NCI-H1694 (cell line): ENCODE results near the gene ZXDC.

Source experiments
- DNase-seq: peaks from one replicate; lab custom pipeline; 2025; lab: John Stamatoyannopoulos, UW

The ZXDC gene

GRCh38 chr3:126435456-126436315 is 40.0 kb downstream of the ZXDC start:
- DNase-seq = no peak

- DNase-seq = no peak
Observed at GRCh38 chr3:126434931-126435411, 40.7 kb downstream of the ZXDC start.

- no peak for DNase-seq
Observed at GRCh38 chr3:126434264-126434590, 41.5 kb downstream of the ZXDC start.

DNA sequence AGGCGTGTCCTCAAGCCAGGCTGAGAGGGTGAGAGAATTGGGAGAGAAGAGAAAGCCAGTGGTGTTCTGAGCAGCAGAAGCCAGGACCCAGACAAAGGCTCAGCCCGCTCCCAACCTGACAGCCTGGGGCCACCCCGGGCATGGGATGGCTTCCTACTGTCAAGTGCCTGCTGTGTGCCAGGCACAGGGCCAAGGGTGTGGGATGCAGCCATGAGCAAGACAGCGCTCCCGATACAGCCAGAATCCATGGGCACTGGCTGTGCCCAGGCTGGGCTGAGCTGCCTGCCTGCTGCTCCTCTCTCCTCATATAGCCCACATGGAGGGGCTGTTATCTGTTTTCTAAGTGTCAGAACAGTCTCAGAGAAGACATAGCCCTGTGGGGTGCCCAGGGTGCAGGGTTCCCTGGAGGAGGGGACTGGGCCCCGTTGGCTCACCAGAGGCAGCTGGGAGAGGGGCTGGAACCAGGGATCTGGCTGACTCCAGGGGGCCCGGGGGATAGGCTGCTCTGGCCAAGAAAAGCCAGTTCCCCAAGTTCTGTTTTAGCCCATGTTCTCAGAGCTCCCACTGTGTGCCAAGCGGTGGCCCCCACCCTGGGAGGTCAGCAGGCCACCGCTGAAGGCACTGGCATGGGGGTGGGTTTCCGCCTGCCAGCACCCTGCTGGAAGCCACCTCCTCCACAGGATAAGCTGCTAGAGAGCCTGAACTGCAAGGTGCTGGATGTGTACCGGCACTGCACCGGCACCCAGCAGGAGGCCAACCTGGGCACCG is 42.0 kb downstream of the ZXDC start:
- DNase-seq = peak; percentile 58

DNA sequence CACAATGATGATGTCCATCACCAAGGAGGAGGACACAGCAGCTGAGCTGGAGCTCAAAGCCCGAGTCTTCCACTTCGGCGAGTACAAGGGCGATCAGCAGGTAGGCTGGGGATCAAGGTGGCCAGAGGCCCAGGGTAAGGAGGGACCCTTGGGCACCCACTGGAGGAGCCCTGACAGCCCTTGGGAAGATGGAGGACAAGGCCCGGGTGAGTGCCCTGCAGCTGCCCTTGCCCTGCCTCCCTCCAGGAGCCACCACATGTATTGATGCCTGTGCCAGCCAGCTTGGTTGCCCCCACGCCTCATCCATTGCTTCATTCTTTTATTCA is 42.6 kb downstream of the ZXDC start:
- DNase-seq = no peak

DNA sequence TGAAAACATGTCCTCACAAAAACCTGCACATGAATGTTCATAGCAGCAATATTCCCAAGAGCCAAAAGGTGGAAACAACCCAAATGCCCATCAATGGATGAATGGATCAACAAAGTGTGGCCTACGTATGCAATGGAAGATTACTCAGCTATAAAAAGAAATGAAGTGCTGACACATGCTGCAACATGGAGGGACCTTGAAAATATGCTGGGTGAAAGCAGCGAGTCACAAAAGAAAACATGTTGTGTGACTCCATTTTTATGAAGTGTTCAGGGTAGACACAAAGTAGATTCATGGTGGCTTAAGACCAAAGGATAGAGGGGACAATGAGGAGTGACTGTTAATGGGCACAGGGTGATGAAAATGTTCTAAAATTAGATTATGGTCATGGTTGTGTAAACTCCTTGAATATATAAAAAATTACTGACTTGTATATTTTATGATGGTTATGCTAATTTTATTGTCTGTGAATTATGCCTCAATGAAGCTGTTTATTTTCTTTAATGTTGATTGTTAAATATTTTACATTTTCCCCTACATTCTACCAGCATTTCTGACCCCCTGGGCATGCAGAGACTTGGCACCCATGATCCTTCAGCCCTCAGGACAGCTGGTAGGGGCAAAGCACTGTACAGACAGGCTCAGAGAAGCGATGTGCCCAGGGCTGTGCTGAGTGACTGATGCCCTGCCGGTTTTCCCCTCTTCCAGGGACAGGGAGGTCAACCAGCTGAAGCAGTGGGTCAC is 43.2 kb downstream of the ZXDC start:
- DNase-seq = no peak

DNA sequence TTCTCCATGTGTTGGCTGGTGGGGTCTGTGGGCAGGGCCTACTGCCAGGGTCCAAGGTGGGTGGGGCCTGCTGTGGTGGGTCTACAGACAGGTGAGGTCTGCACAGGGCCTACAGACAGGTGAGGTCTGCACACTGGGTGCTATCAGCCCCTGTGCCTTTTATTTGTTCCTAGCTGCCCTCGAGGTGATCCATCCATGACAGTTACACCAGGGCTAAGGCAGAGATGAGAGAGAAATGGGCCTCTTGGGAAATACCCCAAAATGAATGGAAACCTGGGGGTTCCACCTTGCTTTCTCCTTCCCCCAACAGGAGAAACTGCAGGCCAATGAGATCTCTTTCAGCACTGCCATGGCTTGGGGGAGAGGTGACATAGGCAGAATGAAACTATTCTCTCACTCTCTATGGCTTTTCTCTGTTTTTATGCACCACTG is 44.6 kb downstream of the ZXDC start:
- DNase-seq = no peak

DNA sequence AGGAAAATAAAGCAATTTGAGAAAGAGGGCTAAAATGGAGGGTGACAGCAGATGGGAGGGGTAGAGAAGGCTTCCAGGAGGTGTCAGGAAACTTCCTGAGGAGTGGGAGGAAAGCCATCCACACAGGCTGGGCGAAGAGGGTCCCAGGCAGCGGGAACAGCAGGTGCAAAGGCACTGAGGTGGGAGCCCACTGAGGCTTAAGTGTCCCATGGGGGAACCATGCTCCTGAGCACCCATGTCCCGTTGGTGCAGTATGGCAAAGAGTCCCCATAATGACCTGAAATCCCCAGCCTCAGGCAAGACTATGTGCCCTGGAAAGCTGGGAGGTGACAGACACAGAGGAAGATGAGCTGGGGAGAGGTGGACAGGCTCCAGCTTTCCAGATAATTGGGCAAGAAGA is 50.9 kb downstream of the ZXDC start:
- DNase-seq = no peak

GRCh38 chr3:126424039-126424717 is 51.5 kb downstream of the ZXDC start:
- DNase-seq = no peak

- no peak for DNase-seq
Observed at GRCh38 chr3:126423191-126424038, 52.3 kb downstream of the ZXDC start.

DNA sequence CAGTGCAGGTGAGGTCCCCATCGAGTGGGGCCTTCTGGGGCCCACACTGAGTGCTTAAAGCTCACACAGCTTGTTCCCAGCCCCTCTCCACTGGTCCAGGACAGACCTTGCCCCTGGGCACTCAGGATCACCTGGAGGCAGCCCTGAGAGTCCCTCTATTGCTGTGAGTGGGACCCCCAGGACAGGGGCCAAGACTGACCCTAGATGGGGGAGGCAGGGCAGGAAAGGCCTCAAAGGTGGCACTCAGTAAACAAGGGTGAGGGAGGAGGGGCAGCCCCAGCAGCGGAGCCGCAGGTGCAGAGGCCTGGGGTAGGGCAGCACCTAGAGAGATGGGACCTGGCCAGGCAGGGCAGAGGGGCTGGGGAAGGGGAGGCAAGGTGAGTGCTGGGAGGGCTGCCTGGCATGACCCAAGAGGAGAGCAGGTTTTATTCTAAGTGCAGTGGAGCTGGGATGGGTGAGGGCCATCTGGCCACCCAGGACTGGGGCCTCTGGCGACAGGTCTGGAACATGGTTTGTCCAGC is 53.1 kb downstream of the ZXDC start:
- DNase-seq = no peak

GRCh38 chr3:126422121-126422520 is 53.6 kb downstream of the ZXDC start:
- DNase-seq = no peak

DNA sequence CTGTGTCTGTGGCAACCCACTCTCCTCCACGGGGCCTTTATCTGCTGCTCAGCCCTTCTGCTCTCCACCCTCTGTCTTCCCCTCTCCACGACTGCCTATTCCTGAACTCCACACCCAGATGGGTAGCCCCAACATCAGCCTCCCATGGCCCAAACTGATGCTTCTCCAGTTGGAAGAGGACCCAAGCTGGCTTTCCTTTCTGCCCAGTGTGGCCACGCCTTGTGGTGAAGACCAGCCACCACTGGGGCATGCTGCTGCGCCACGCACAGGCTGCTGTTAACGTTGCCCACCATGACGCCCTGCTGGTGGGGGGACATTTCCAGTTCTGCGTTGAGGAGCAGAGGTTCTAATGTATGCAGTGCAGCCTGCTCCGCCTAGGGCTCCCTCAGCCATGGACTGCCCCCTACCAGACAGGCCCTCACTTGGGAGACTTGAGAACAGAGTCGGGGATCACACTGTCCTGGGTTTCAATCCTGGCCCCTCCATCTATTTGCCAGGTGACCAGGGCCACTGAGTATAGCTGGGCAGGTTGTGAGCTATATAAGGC is 54.0 kb downstream of the ZXDC start:
- DNase-seq = no peak

DNA sequence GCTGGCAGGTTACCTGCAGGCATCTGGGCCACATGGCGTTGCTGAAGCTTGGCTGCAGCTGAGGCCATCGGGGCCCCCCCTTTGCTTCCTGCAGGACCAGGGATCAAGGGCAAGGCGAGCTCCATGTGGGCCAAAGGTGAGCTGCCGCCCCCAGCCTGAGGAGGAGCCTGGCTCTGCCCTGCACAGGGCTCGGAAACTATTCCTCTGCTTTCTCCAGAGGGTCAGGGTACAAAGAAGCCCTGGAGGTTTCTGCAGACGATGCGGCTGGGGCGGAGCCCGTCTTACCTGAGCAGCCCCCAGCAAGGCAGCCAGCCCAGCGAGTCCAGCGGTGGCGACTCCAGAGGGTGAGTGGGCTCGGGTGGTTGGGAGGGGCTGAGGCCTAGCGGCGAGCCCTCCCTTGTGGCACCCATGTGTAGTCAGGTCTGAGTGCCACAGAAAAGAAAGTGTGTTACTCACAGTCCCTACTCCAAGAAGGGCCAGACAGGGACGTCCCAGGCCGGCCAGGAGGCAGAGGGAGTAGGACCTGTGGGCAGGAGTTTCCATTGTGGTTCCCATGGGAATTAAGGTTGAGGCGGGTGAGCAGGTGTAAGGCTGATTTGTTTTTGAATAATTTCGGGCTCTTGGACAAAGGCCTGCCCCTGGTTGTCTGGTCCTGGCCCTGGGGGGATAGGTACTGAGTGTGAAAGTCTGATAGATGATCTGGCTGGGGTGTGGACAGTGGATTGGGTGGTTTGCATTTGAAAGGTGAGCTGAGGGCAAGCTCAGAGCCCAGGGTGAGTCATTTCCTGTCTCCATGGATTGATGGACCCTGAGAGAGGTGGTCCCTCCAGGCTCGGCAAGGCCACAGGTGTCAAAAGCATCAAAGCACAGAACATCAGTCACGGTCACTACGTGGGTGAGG is 55.6 kb downstream of the ZXDC start:
- no peak for DNase-seq

- DNase-seq = no peak
Observed at GRCh38 chr3:126419151-126419703, 56.5 kb downstream of the ZXDC start.

- DNase-seq = no peak
Observed at GRCh38 chr3:126418661-126419131, 57.0 kb downstream of the ZXDC start.

GRCh38 chr3:126417981-126418530 is 57.6 kb downstream of the ZXDC start:
- no peak for DNase-seq

GRCh38 chr3:126417515-126417914 is 58.2 kb downstream of the ZXDC start:
- DNase-seq = no peak

- no peak for DNase-seq
Observed at GRCh38 chr3:126416943-126417342, 58.7 kb downstream of the ZXDC start.
